SU-DHL-6 (cell line): Measurements from ENCODE around the gene CD8B2.
"Not testable (repeated sequence)": the region's sequence is repeated elsewhere in the genome, so short reads cannot be mapped to it uniquely, and the experiment has no call there.

Experiments
- H2AFZ ChIP-seq: fragments of 200-600 bp; sonication (generic); 2 replicates; pipeline ENCODE4 v1.6.1; 2014; ENCODE audit warnings: low read depth, mild to moderate bottlenecking, moderate library complexity, mixed read lengths, antibody characterized with exemption, low read length; ENCODE audit not compliant: severe bottlenecking
- H3F3A ChIP-seq: fragments of 200-600 bp; shearing (Covaris generic); 2 replicates; pipeline ENCODE4 v1.6.0; 2016; ENCODE audit warnings: antibody characterized with exemption, mild to moderate bottlenecking; ENCODE audit not compliant: insufficient read depth
- H3K27ac ChIP-seq: fragments of 200-600 bp; sonication (generic); 2 replicates; pipeline ENCODE4 v1.5.1; 2016; ENCODE audit warnings: low read depth, mild to moderate bottlenecking, low read length, moderate library complexity, mixed read lengths
- H3K27me3 ChIP-seq: fragments of 200-600 bp; sonication (generic), shearing (Covaris generic); 2 replicates; pipeline ENCODE4 v1.6.0; 2014; ENCODE audit warnings: mild to moderate bottlenecking, low read length
- H3K36me3 ChIP-seq: fragments of 200-600 bp; sonication (generic); 2 replicates; pipeline ENCODE4 v1.6.1; 2014; ENCODE audit warnings: mild to moderate bottlenecking, low read length, mixed read lengths
- H3K4me2 ChIP-seq: fragments of 300-600, 200-600 bp; shearing (Covaris generic), sonication (generic); 2 replicates; pipeline ENCODE4 v1.6.0; 2014; ENCODE audit warnings: low read length, low read depth, mild to moderate bottlenecking; ENCODE audit not compliant: poor library complexity, severe bottlenecking
- H3K4me3 ChIP-seq: fragments of 200-600 bp; sonication (generic); 2 replicates; pipeline ENCODE4 v1.5.1; 2014; ENCODE audit warnings: antibody characterized with exemption, low read length, mild to moderate bottlenecking, mixed read lengths; ENCODE audit not compliant: insufficient read depth, poor library complexity, severe bottlenecking
- H3K79me2 ChIP-seq: fragments of 200-600 bp; sonication (generic); 2 replicates; pipeline ENCODE4 v1.6.1; 2014; ENCODE audit warnings: mild to moderate bottlenecking, low read length, moderate library complexity; ENCODE audit not compliant: insufficient read depth
- H3K9ac ChIP-seq: fragments of 200-600 bp; sonication (generic); 2 replicates; pipeline ENCODE4 v1.7.0; 2014; ENCODE audit warnings: mild to moderate bottlenecking, low read length
- H3K9me2 ChIP-seq: fragments of 200-600 bp; sonication (generic); replicated peaks from 2 replicates; pipeline ENCODE4 v1.6.1; 2014; ENCODE audit warnings: low read length; ENCODE audit not compliant: insufficient read depth
- H3K9me3 ChIP-seq: fragments of 200-600 bp; sonication (generic); 2 replicates; pipeline ENCODE4 v1.6.1; 2014; ENCODE audit warnings: low read length, mixed read lengths; ENCODE audit not compliant: insufficient read depth
- H4K20me1 ChIP-seq: fragments of 200-600 bp; sonication (generic); 2 replicates; pipeline ENCODE4 v1.6.1; 2014; ENCODE audit warnings: low read depth, mild to moderate bottlenecking, antibody characterized with exemption, low read length, moderate library complexity, mixed read lengths
- CTCF ChIP-seq: fragments of 200-600 bp; sonication (generic); IDR thresholded peaks from one replicate; pipeline ENCODE4 v1.5.1; 2017; ENCODE audit warnings: antibody characterized with exemption, mild to moderate bottlenecking, low read length, moderate library complexity; ENCODE audit not compliant: insufficient read depth, poor library complexity, severe bottlenecking
- EZH2phosphoT487 ChIP-seq: fragments of 200-600 bp; sonication (generic), shearing (Covaris generic); conservative IDR thresholded peaks from 2 replicates; pipeline ENCODE4 v1.6.1; 2018; ENCODE audit warnings: mild to moderate bottlenecking, antibody characterized with exemption, low read length, moderate library complexity, mixed read lengths

The CD8B2 gene

DNA sequence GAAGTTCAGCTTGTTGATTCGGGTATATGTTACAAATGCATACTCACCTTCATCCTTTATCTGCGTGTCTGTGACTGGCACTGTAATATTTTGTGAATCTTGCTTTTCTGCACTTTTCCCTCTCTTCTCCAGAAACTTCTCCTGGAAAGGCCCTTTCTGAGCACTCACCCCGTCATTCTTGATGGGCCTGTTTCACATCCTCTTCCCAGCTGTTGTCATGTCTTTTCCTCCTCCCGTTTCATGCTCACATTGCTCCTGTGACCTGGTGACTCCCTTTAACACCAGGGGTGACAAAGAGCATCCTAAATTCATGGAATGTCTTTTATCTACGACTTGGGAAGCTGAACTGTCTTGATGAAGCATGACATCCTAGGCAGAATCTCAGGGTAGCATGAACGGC, 65.8 kb downstream of the CD8B2 start:
- no peaks in the 10 kb centered on the region for H3K79me2 ChIP-seq
- no peak overlapping the region for H3K9ac ChIP-seq
- no peaks in the 10 kb centered on the region for H3K36me3 ChIP-seq
- H3F3A ChIP-seq, result no peaks in the 10 kb centered on the region
- H3K4me3 ChIP-seq, result no peak overlapping the region
- H3K9me2 ChIP-seq, result no peaks in the 10 kb centered on the region
- no peak overlapping the region for H2AFZ ChIP-seq
- H3K27ac ChIP-seq, result no peak overlapping the region
- no peaks in the 10 kb centered on the region for H4K20me1 ChIP-seq
- no peaks in the 10 kb centered on the region for H3K27me3 ChIP-seq
- TF ChIP-seq EZH2phosphoT487 (no peak), CTCF (no peak)
- H3K9me3 ChIP-seq, result no peaks in the 10 kb centered on the region
- H3K4me2 ChIP-seq, result no peak overlapping the region

DNA sequence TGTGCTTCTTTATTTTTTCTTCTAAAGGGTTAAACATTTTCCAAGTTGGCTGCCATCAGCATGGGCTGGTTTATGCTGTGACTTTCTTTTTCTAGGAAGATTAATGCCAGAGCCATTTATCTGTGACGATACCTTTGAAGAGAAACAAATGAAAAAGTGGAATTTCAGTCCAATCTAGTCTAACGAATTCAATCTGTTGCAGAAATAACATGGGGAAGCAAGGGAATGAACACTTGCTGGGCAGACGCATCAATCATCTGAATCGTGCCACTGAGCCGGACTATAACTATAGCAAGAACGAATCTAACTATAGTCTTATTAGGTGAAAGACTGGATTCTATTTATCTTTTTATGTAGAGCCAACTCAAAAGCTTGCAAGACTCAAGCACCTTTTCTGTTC, 66.2 kb downstream of the CD8B2 start:
- no peaks in the 10 kb centered on the region for H3F3A ChIP-seq
- no peak overlapping the region for H3K9ac ChIP-seq
- no peaks in the 10 kb centered on the region for H3K27me3 ChIP-seq
- H3K79me2 ChIP-seq, result no peaks in the 10 kb centered on the region
- no peak overlapping the region for H3K4me3 ChIP-seq
- H3K9me2 ChIP-seq, result no peaks in the 10 kb centered on the region
- TF ChIP-seq EZH2phosphoT487 (no peak), CTCF (no peak)
- H3K27ac ChIP-seq, result no peak overlapping the region
- H4K20me1 ChIP-seq, result no peaks in the 10 kb centered on the region
- H3K9me3 ChIP-seq, result no peaks in the 10 kb centered on the region
- no peak overlapping the region for H2AFZ ChIP-seq
- H3K4me2 ChIP-seq, result no peak overlapping the region
- H3K36me3 ChIP-seq, result no peaks in the 10 kb centered on the region

GRCh38 chr2:106554411-106554810, 67.2 kb downstream of the CD8B2 start:
- Histone ChIP-seq H4K20me1 (no peaks in the 10 kb centered on the region), H3K27me3 (no peaks in the 10 kb centered on the region), H3K9me2 (no peaks in the 10 kb centered on the region), H3K4me2 (no peak overlapping the region), H3K4me3 (no peak overlapping the region), H3K36me3 (no peaks in the 10 kb centered on the region), H2AFZ (no peak overlapping the region), H3K9ac (no peak overlapping the region), H3K79me2 (no peaks in the 10 kb centered on the region), H3K9me3 (no peaks in the 10 kb centered on the region), H3F3A (no peaks in the 10 kb centered on the region), H3K27ac (no peak overlapping the region)
- TF ChIP-seq CTCF (no peak), EZH2phosphoT487 (no peak)

- TF ChIP-seq EZH2phosphoT487 (no peak), CTCF (no peak)
- no peaks in the 10 kb centered on the region for H3K79me2 ChIP-seq
Observed at GRCh38 chr2:106555053-106555452, 67.9 kb downstream of the CD8B2 start.

GRCh38 chr2:106559786-106560185, 72.6 kb downstream of the CD8B2 start:
- H3F3A ChIP-seq, H3K27me3 ChIP-seq, H3K4me2 ChIP-seq, H2AFZ ChIP-seq, H3K9me3 ChIP-seq, H3K27ac ChIP-seq, H3K9me2 ChIP-seq, H4K20me1 ChIP-seq, H3K36me3 ChIP-seq, H3K4me3 ChIP-seq, H3K79me2 ChIP-seq, H3K9ac ChIP-seq: not testable (repeated sequence)

More at GRCh38 chr2:106555053-106555452, 67.9 kb downstream of the CD8B2 start:
- no peak overlapping the region for H3K4me2 ChIP-seq
- no peak overlapping the region for H2AFZ ChIP-seq
- no peaks in the 10 kb centered on the region for H3K9me3 ChIP-seq
- no peaks in the 10 kb centered on the region for H3F3A ChIP-seq
- no peak overlapping the region for H3K27ac ChIP-seq
- H3K9me2 ChIP-seq, result no peaks in the 10 kb centered on the region
- H3K4me3 ChIP-seq, result no peak overlapping the region
- no peaks in the 10 kb centered on the region for H3K27me3 ChIP-seq
- no peaks in the 10 kb centered on the region for H4K20me1 ChIP-seq
- no peak overlapping the region for H3K9ac ChIP-seq
- H3K36me3 ChIP-seq, result no peaks in the 10 kb centered on the region
